K562 (cell line): ENCODE data around the gene PLK4. TPM values are rescaled to one million over a fixed set of nuclear protein-coding genes. Genes with fewer than 3 reads are reported as not detected.
A peak's percentile ranks its signal among the peaks of the same experiment; 100 is the strongest.

Experiments used
- ARID3A ChIP-seq: IDR thresholded peaks from 2 replicates; pipeline ENCODE4 v1.6.1; 2012; ENCODE audit warnings: low read depth, low read length, improper control_type of control experiment, borderline replicate concordance
- FIP1L1 ChIP-seq: fragments of 200-400 bp; formaldehyde crosslinking; IDR thresholded peaks from 2 replicates; pipeline ENCODE4 v1.6.1; 2018; ENCODE audit warnings: mild to moderate bottlenecking, low read depth, low read length; ENCODE audit not compliant: poor library complexity, severe bottlenecking
- MLX ChIP-seq, 2 experiments: fragments of 450-650 bp in 1 of 2; sonication (generic) in 1 of 2; formaldehyde crosslinking; conservative IDR thresholded peaks; 2 replicates each; pipeline versions ENCODE4 v1.4.0 to v1.8.1; 2020 to 2022; ENCODE audit warnings: mild to moderate bottlenecking in 1 of 2, missing genetic modification reagents in 1 of 2
- POLR2H ChIP-seq: IDR thresholded peaks from 2 replicates; pipeline ENCODE4 v1.6.1; 2016; ENCODE audit warnings: missing genetic modification characterization, low read depth, mild to moderate bottlenecking, control low read depth, missing compliant biosample characterization, moderate library complexity
- ZNF124 ChIP-seq: sonication (generic); formaldehyde crosslinking; IDR thresholded peaks from 2 replicates; pipeline ENCODE4 v1.8.1; 2022; ENCODE audit warnings: missing genetic modification reagents
- ZNF407 ChIP-seq: fragments of 450-650 bp; IDR thresholded peaks from 2 replicates; pipeline ENCODE4 v1.6.1; 2016; ENCODE audit warnings: low read depth
- ZNF780A ChIP-seq: fragments of 250-450 bp; sonication (Bioruptor Pico); IDR thresholded peaks from 2 replicates; pipeline ENCODE4 v1.5.0; 2021; ENCODE audit warnings: mild to moderate bottlenecking
- polyA plus RNA-seq, 8 experiments: library from polyadenylated mRNA; depleted of rRNA in 4 of 8; stranded (reverse) in 5 of 8; unstranded in 3 of 8; fragments of >200 nt; fragmentation: Nextera tagmentation in 2 of 8; fragmentation: Illumina TruSeq in 1 of 8; extraction: Ambion mirVana in 2 of 8; extraction: Trizol in 1 of 8; gene quantifications; 2 replicates each; pipeline versions ENCODE4 v1.2.1 to v1.2.3, GENCODE V29; 2011 to 2014; ENCODE audit warnings: inconsistent platforms in 1 of 8, missing spikeins in 1 of 8
- total RNA-seq, 7 experiments: library from RNA; depleted of rRNA in 6 of 7; stranded (reverse); fragments of >200 nt in 6 of 7; fragmentation: Illumina TruSeq in 2 of 7; extraction: Trizol in 2 of 7; gene quantifications; 2 replicates each; pipeline versions ENCODE4 v1.2.1 to v1.2.3, GENCODE V29; 2011 to 2021; ENCODE audit warnings: low replicate concordance in 1 of 7
- TF ChIP-seq, protein P1 (sequence below): fragments of 150-350 bp; conservative IDR thresholded peaks from 2 replicates; pipeline ENCODE4 v1.6.1; 2014; ENCODE audit warnings: low read length
- TF ChIP-seq, protein P2 (sequence below): fragments of 250-450 bp; sonication (Bioruptor Pico); IDR thresholded peaks from 2 replicates; pipeline ENCODE4 v1.4.0; 2020; ENCODE audit warnings: mild to moderate bottlenecking, moderate library complexity, borderline replicate concordance

Gene PLK4
- total and polyA plus RNA-seq, 9 of the 15 experiments (the other 6 are each of a cell fraction or from before 2014, with no cell fraction given): 16.2 to 95.3 (median 54.3) TPM

DNA sequence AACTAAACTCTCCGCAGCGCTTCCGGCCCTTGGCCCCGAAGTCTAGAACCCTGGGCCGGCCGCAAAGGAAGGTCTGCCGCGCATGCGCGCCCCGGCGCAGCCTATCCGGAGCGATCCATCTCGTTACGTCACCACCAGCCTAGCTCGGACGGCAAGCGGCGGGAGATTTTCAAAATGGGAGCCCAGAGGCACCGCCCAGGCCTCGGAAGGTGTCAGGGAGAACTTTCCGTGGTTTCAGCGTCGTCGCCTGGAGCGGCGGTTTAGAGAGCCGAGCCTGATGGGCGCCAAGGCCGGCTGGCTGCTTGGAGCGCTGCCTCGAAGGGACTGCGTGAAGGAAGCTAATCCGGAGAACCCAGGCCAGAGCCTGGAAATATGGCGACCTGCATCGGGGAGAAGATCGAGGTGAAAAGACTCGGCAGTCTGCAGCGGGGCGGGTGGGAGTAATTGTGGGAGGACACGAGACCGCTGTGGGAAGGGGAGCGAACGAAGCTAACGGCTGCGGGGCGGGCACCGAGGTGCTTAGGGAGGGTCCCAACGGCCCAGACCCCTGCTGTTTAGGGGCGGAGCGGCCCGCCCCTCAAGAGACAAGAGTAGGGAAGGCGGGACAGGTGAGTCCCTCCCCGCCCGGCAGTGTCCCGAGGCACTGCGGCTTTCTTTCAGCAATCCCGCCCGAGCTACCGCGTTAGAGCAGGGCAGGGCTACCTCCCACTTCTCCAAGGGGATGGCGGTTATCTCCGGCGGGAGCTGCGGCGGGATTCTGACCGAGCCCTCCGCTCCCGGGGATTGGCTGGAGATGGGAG lies at the start of gene PLK4 (continued):
- TF ChIP-seq, protein P1, sequence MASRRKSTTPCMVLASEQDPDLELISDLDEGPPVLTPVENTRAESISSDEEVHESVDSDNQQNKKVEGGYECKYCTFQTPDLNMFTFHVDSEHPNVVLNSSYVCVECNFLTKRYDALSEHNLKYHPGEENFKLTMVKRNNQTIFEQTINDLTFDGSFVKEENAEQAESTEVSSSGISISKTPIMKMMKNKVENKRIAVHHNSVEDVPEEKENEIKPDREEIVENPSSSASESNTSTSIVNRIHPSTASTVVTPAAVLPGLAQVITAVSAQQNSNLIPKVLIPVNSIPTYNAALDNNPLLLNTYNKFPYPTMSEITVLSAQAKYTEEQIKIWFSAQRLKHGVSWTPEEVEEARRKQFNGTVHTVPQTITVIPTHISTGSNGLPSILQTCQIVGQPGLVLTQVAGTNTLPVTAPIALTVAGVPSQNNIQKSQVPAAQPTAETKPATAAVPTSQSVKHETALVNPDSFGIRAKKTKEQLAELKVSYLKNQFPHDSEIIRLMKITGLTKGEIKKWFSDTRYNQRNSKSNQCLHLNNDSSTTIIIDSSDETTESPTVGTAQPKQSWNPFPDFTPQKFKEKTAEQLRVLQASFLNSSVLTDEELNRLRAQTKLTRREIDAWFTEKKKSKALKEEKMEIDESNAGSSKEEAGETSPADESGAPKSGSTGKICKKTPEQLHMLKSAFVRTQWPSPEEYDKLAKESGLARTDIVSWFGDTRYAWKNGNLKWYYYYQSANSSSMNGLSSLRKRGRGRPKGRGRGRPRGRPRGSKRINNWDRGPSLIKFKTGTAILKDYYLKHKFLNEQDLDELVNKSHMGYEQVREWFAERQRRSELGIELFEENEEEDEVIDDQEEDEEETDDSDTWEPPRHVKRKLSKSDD: no peak
- TF ChIP-seq ARID3A (no peak), MLX (CRISPR knock-in tag; conservative IDR thresholded peaks at IDR 0.05) (0 out of 4 replicates have a peak, but pooled peaks of 1 of the 2 experiments have one; percentile 34), POLR2H (tag) (peak; percentile 88), ZNF780A (CRISPR knock-in tag) (no peak), FIP1L1 (peak; percentile 59), ZNF407 (peak; percentile 90), ZNF124 (CRISPR knock-in tag) (no peak)
- TF ChIP-seq, protein P2, sequence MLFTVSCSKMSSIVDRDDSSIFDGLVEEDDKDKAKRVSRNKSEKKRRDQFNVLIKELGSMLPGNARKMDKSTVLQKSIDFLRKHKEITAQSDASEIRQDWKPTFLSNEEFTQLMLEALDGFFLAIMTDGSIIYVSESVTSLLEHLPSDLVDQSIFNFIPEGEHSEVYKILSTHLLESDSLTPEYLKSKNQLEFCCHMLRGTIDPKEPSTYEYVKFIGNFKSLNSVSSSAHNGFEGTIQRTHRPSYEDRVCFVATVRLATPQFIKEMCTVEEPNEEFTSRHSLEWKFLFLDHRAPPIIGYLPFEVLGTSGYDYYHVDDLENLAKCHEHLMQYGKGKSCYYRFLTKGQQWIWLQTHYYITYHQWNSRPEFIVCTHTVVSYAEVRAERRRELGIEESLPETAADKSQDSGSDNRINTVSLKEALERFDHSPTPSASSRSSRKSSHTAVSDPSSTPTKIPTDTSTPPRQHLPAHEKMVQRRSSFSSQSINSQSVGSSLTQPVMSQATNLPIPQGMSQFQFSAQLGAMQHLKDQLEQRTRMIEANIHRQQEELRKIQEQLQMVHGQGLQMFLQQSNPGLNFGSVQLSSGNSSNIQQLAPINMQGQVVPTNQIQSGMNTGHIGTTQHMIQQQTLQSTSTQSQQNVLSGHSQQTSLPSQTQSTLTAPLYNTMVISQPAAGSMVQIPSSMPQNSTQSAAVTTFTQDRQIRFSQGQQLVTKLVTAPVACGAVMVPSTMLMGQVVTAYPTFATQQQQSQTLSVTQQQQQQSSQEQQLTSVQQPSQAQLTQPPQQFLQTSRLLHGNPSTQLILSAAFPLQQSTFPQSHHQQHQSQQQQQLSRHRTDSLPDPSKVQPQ (CRISPR knock-in tag): no peak
